Mucosa of descending colon (tissue), 3 donors: ENCODE data around the gene NOVA1. TPM values are rescaled to one million over a fixed set of nuclear protein-coding genes. Genes with fewer than 3 reads are reported as not detected.

Experiments
- ATAC-seq: fragments of 200-7000 bp; cut with Tn5 transposase; one replicate; pipeline ENCODE4 v1.9.1; 2020; ENCODE audit warnings: mild to moderate bottlenecking, moderate library complexity
- DNase-seq, 3 donors: peaks; one replicate each; pipeline ENCODE4 v3.0.0-alpha.2; 2020
- H3K36me3 ChIP-seq: fragments of 200-600 bp; one replicate; pipeline ENCODE4 v1.8.0; 2021; ENCODE audit warnings: low read depth, mild to moderate bottlenecking
- H3K4me1 ChIP-seq: fragments of 200-600 bp; one replicate; pipeline ENCODE4 v1.8.0; 2021; ENCODE audit warnings: low read depth, mild to moderate bottlenecking
- H3K4me3 ChIP-seq: fragments of 200-600 bp; one replicate; pipeline ENCODE4 v1.8.0; 2021; ENCODE audit warnings: mild to moderate bottlenecking
- H3K9me3 ChIP-seq: fragments of 200-600 bp; one replicate; pipeline ENCODE4 v1.8.0; 2021; ENCODE audit warnings: mild to moderate bottlenecking
- CTCF ChIP-seq: fragments of 200-600 bp; IDR thresholded peaks from one replicate; pipeline ENCODE4 v1.8.0; 2022; ENCODE audit warnings: antibody characterized with exemption, mild to moderate bottlenecking
- intact Hi-C, 2 donors: fragments of 100-400 bp; cut with DNase I in 1 of 2; cut with micrococcal nuclease in 1 of 2; formaldehyde crosslinking; loops; one replicate each; pipeline versions ENCODE4 v1.11.0 to v1.11.1; 2022; cut with DNase I, micrococcal nuclease
- total RNA-seq, 3 donors: library from RNA; stranded (reverse); fragmentation: NEBNext Ultra II Directional in 2 of 3; extraction: Animal tissue kit (Norgen Biotek cat#: 25700) in 2 of 3; gene quantifications; one replicate each; pipeline versions ENCODE4 v1.2.1 to v1.2.4, GENCODE V29; 2021 to 2023
- donor health status: DM: no; HTN: no; CAD: no; lungs with moderate emphysema.
- donor health status: DM: no; HTN: no; CAD: no.
- donor health status: DM: no; HTN: yes; CAD: no.

The NOVA1 gene
- total RNA-seq, 3 donors from 2014 or later = 3.0 to 13.7 (median 6.1) TPM

- Histone ChIP-seq H3K9me3 (no peaks in the 10 kb centered on the region), H3K4me3 (no peak overlapping the region), H3K4me1 (no peaks in the 10 kb centered on the region), H3K36me3 (no peaks in the 10 kb centered on the region)
- ATAC-seq = no peak
- intact Hi-C loops = no loop called here
- no peak for DNase-seq
- no peak for TF ChIP-seq CTCF
These were observed 110.9 kb downstream of the NOVA1 start for GRCh38 chr14:26486922-26487321.

GRCh38 chr14:26484562-26484961 is 113.3 kb downstream of the NOVA1 start:
- ATAC-seq = no peak
- DNase-seq = no peak
- Histone ChIP-seq H3K36me3 (no peaks in the 10 kb centered on the region), H3K4me1 (no peaks in the 10 kb centered on the region), H3K4me3 (no peak overlapping the region), H3K9me3 (no peaks in the 10 kb centered on the region)
- no peak for TF ChIP-seq CTCF
- intact Hi-C loops = no loop called here

GRCh38 chr14:26478967-26479366 is 118.9 kb downstream of the NOVA1 start:
- DNase-seq = no peak
- intact Hi-C loops = no loop called here

GRCh38 chr14:26466862-26467261 is 131.0 kb downstream of the NOVA1 start:
- no peaks in the 10 kb centered on the region for H3K36me3 ChIP-seq
- ATAC-seq = no peak
- DNase-seq = no peak
- TF ChIP-seq CTCF = no peak
- no peaks in the 10 kb centered on the region for H3K4me1 ChIP-seq
- H3K4me3 ChIP-seq = no peak overlapping the region
- no peaks in the 10 kb centered on the region for H3K9me3 ChIP-seq
- intact Hi-C loops = no loop called here

More at GRCh38 chr14:26478967-26479366, 118.9 kb downstream of the NOVA1 start:
- no peaks in the 10 kb centered on the region for H3K4me1 ChIP-seq
- H3K4me3 ChIP-seq = no peak overlapping the region
- ATAC-seq = no peak
- no peak for TF ChIP-seq CTCF
- H3K36me3 ChIP-seq = no peaks in the 10 kb centered on the region
- no peaks in the 10 kb centered on the region for H3K9me3 ChIP-seq

GRCh38 chr14:26463136-26463535 is 134.7 kb downstream of the NOVA1 start:
- no peaks in the 10 kb centered on the region for H3K4me1 ChIP-seq
- no peaks in the 10 kb centered on the region for H3K9me3 ChIP-seq
- no peak overlapping the region for H3K4me3 ChIP-seq
- DNase-seq = no peak
- TF ChIP-seq CTCF = no peak
- no peaks in the 10 kb centered on the region for H3K36me3 ChIP-seq
- ATAC-seq = no peak
- intact Hi-C loops = no loop called here

- intact Hi-C loops = no loop called here
- no peaks in the 10 kb centered on the region for H3K4me1 ChIP-seq
- no peak overlapping the region for H3K4me3 ChIP-seq
- ATAC-seq = no peak
- H3K36me3 ChIP-seq = no peaks in the 10 kb centered on the region
- TF ChIP-seq CTCF = no peak
- DNase-seq = no peak
- no peaks in the 10 kb centered on the region for H3K9me3 ChIP-seq
These were observed 143.7 kb downstream of the NOVA1 start for GRCh38 chr14:26454105-26454504.
